NCI-H748 (cell line): Measurements from ENCODE around the gene BARD1.

Experiments used
- DNase-seq: peaks from one replicate; lab custom pipeline; 2025; ENCODE audit not compliant: unreplicated experiment; lab: John Stamatoyannopoulos, UW

The BARD1 gene

GRCh38 chr2:214676421-214677089 lies 132.9 kb downstream of the BARD1 start:
- DNase-seq: no peak
